ENCODE measurements around the gene RBM4B.

RBM4B gene

GRCh38 chr11:66659763-66660162 is 17.9 kb downstream of the RBM4B start:
- in situ Hi-C loops (cut with HindIII; ENCODE audit: low sequenced_read_pairs), result no loop called here
- no peak overlapping the region for H3K4me3 ChIP-seq (ENCODE audit: low read depth, low read length)
- no peak for DNase-seq (ENCODE audit: low read depth)
- no peak for TF ChIP-seq CTCF (IDR thresholded peaks at IDR 0.05; ENCODE audit: low read depth, low read length, missing control alignments)

- H3K4me3 ChIP-seq (ENCODE audit: low read depth, low read length), result no peak overlapping the region
- in situ Hi-C loops (cut with HindIII; ENCODE audit: low sequenced_read_pairs), result no loop called here
- no peak for DNase-seq (ENCODE audit: low read depth)
- TF ChIP-seq CTCF (IDR thresholded peaks at IDR 0.05; ENCODE audit: low read depth, low read length, missing control alignments), result no peak
These were observed 24.6 kb downstream of the RBM4B start for GRCh38 chr11:66653123-66653522.

- in situ Hi-C loops (cut with HindIII; ENCODE audit: low sequenced_read_pairs), result no loop called here
- H3K4me3 ChIP-seq (ENCODE audit: low read depth, low read length), result no peak overlapping the region
- TF ChIP-seq CTCF (IDR thresholded peaks at IDR 0.05; ENCODE audit: low read depth, low read length, missing control alignments), result no peak
- DNase-seq (ENCODE audit: low read depth), result no peak
These were observed 25.0 kb downstream of the RBM4B start for GRCh38 chr11:66652651-66653050.

GRCh38 chr11:66651016-66651415 is 26.7 kb downstream of the RBM4B start:
- H3K4me3 ChIP-seq (ENCODE audit: low read depth, low read length), result no peak overlapping the region
- TF ChIP-seq CTCF (IDR thresholded peaks at IDR 0.05; ENCODE audit: low read depth, low read length, missing control alignments), result no peak
- in situ Hi-C loops (cut with HindIII; ENCODE audit: low sequenced_read_pairs), result no loop called here
- DNase-seq (ENCODE audit: low read depth), result no peak

- no peak overlapping the region for H3K4me3 ChIP-seq (ENCODE audit: low read depth, low read length)
- in situ Hi-C loops (cut with HindIII; ENCODE audit: low sequenced_read_pairs), result no loop called here
- TF ChIP-seq CTCF (IDR thresholded peaks at IDR 0.05; ENCODE audit: low read depth, low read length, missing control alignments), result no peak
- DNase-seq (ENCODE audit: low read depth), result no peak
These were observed 27.8 kb downstream of the RBM4B start for GRCh38 chr11:66649903-66650302.

- no peak for DNase-seq (ENCODE audit: low read depth)
- in situ Hi-C loops (cut with HindIII; ENCODE audit: low sequenced_read_pairs), result no loop called here
- no peak for TF ChIP-seq CTCF (IDR thresholded peaks at IDR 0.05; ENCODE audit: low read depth, low read length, missing control alignments)
- H3K4me3 ChIP-seq (ENCODE audit: low read depth, low read length), result no peak overlapping the region
These were observed 30.9 kb downstream of the RBM4B start for GRCh38 chr11:66646828-66647227.

All from astrocyte of the cerebellum (primary cell).